ENCODE results near the gene CPNE2.
"Not testable (repeated sequence)": the region's sequence is repeated elsewhere in the genome, so short reads cannot be mapped to it uniquely, and the experiment has no call there.

The CPNE2 gene

GRCh38 chr16:57105184-57105583, 12.8 kb downstream of the CPNE2 start:
- Histone ChIP-seq H3K27ac (no peak overlapping the region), H3K27me3 (replicated peaks) (no peaks in the 10 kb centered on the region), H3K36me3 (replicated peaks) (no peaks in the 10 kb centered on the region), H3K4me3 (ENCODE audit: low read depth, low read length) (no peak overlapping the region)
- TF ChIP-seq CTCF (IDR thresholded peaks at IDR 0.05; ENCODE audit: low read depth, low read length, missing control alignments): no peak
- DNase-seq: no peak
- in situ Hi-C loops (cut with HindIII; ENCODE audit: low pct_ligation_motif_present, low sequenced_read_pairs): no loop called here

- in situ Hi-C loops (cut with HindIII; ENCODE audit: low pct_ligation_motif_present, low sequenced_read_pairs): no loop called here
- DNase-seq: no peak
- H3K27ac ChIP-seq: no peak overlapping the region
Observed at GRCh38 chr16:57106767-57107166, 14.4 kb downstream of the CPNE2 start.

GRCh38 chr16:57107321-57107922, 15.0 kb downstream of the CPNE2 start:
- Histone ChIP-seq H3K4me3 (ENCODE audit: low read depth, low read length) (no peak overlapping the region), H3K27me3 (replicated peaks) (no peaks in the 10 kb centered on the region), H3K27ac (no peak overlapping the region), H3K36me3 (replicated peaks) (no peaks in the 10 kb centered on the region)
- no peak for TF ChIP-seq CTCF (IDR thresholded peaks at IDR 0.05; ENCODE audit: low read depth, low read length, missing control alignments)
- in situ Hi-C loops (cut with HindIII; ENCODE audit: low pct_ligation_motif_present, low sequenced_read_pairs): no loop called here
- no peak for DNase-seq

More at GRCh38 chr16:57106767-57107166, 14.4 kb downstream of the CPNE2 start:
- H3K4me3 ChIP-seq (ENCODE audit: low read depth, low read length): no peak overlapping the region
- TF ChIP-seq CTCF (IDR thresholded peaks at IDR 0.05; ENCODE audit: low read depth, low read length, missing control alignments): no peak
- no peaks in the 10 kb centered on the region for H3K36me3 ChIP-seq (replicated peaks)
- no peaks in the 10 kb centered on the region for H3K27me3 ChIP-seq (replicated peaks)

- H3K27ac ChIP-seq: no peak overlapping the region
- TF ChIP-seq CTCF (IDR thresholded peaks at IDR 0.05; ENCODE audit: low read depth, low read length, missing control alignments): no peak
Observed at GRCh38 chr16:57108432-57108831, 16.0 kb downstream of the CPNE2 start.

GRCh38 chr16:57109259-57110105, 17.1 kb downstream of the CPNE2 start:
- H3K27me3 ChIP-seq (replicated peaks); H3K27ac ChIP-seq; DNase-seq; H3K36me3 ChIP-seq (replicated peaks); in situ Hi-C loops (cut with HindIII; ENCODE audit: low pct_ligation_motif_present, low sequenced_read_pairs); H3K4me3 ChIP-seq (ENCODE audit: low read depth, low read length): not testable (repeated sequence)

More at GRCh38 chr16:57108432-57108831, 16.0 kb downstream of the CPNE2 start:
- H3K27me3 ChIP-seq (replicated peaks): no peaks in the 10 kb centered on the region
- no peak for DNase-seq
- no peak overlapping the region for H3K4me3 ChIP-seq (ENCODE audit: low read depth, low read length)
- H3K36me3 ChIP-seq (replicated peaks): no peaks in the 10 kb centered on the region
- in situ Hi-C loops (cut with HindIII; ENCODE audit: low pct_ligation_motif_present, low sequenced_read_pairs): no loop called here

- no peaks in the 10 kb centered on the region for H3K27me3 ChIP-seq (replicated peaks)
- H3K36me3 ChIP-seq (replicated peaks): no peaks in the 10 kb centered on the region
- no peak overlapping the region for H3K4me3 ChIP-seq (ENCODE audit: low read depth, low read length)
- DNase-seq: no peak
- in situ Hi-C loops (cut with HindIII; ENCODE audit: low pct_ligation_motif_present, low sequenced_read_pairs): no loop called here
- no peak overlapping the region for H3K27ac ChIP-seq
- no peak for TF ChIP-seq CTCF (IDR thresholded peaks at IDR 0.05; ENCODE audit: low read depth, low read length, missing control alignments)
Observed at GRCh38 chr16:57110937-57111336, 18.6 kb downstream of the CPNE2 start.

All from brain microvascular endothelial cell (primary cell).